AG04450 (cell line): ENCODE measurements around the gene UPK3BL1. TPM values are rescaled to one million over a fixed set of nuclear protein-coding genes. Genes with fewer than 3 reads are reported as not detected.
"Not testable (repeated sequence)": the region's sequence is repeated elsewhere in the genome, so short reads cannot be mapped to it uniquely, and the experiment has no call there.

Source experiments
- CTCF ChIA-PET: fragments of 300-600, 350-600 bp; formaldehyde crosslinking; extraction: SDS; loops from one replicate; lab custom pipeline; 2022; ENCODE audit warnings: antibody characterized with exemption, inconsistent platforms; lab: Charles Lee
- POLR2A ChIA-PET: fragments of 350-600 bp; formaldehyde crosslinking; extraction: SDS; loops from one replicate; lab custom pipeline; 2021; ENCODE audit warnings: antibody characterized with exemption, inconsistent platforms; lab: Yijun Ruan, JAX
- DNase-seq: peaks from one replicate; pipeline ENCODE4 v3.0.0-alpha.2; 2011; ENCODE audit warnings: low read depth, low spot score
- H3K27ac ChIP-seq: one replicate; pipeline ENCODE4 v1.5.1; 2012; ENCODE audit warnings: low read depth, low read length, control low read depth
- H3K27me3 ChIP-seq: one replicate; pipeline ENCODE4 v1.6.0; 2012; ENCODE audit warnings: low read length; ENCODE audit not compliant: control insufficient read depth, insufficient read depth
- H3K4me3 ChIP-seq: 2 replicates; pipeline ENCODE4 v1.5.1; 2011; ENCODE audit warnings: mild to moderate bottlenecking, low read depth, low read length, control low read depth
- H3K9me3 ChIP-seq: 2 replicates; pipeline ENCODE4 v1.5.1; 2012; ENCODE audit warnings: low read length; ENCODE audit not compliant: control insufficient read depth, insufficient read depth
- polyA minus RNA-seq: library from RNA; depleted of rRNA, polyadenylated mRNA; stranded (reverse); fragments of >200 nt; gene quantifications from 2 replicates; pipeline ENCODE4 v1.2.3, GENCODE V29; 2011; rRNA and poly(A)+ RNA removed
- polyA plus RNA-seq: library from polyadenylated mRNA; depleted of rRNA; stranded (reverse); fragments of >200 nt; gene quantifications from 2 replicates; pipeline ENCODE4 v1.2.3, GENCODE V29; 2011; rRNA removed

UPK3BL1 gene, protein sequence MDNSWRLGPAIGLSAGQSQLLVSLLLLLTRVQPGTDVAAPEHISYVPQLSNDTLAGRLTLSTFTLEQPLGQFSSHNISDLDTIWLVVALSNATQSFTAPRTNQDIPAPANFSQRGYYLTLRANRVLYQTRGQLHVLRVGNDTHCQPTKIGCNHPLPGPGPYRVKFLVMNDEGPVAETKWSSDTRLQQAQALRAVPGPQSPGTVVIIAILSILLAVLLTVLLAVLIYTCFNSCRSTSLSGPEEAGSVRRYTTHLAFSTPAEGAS
- polyA plus RNA-seq: 19.7 and 27.3 TPM in 2 replicates
- 9.2 and 21.9 TPM in 2 replicates for polyA minus RNA-seq

GRCh38 chr7:102642691-102643090, at the start of gene UPK3BL1:
Gene UPK3BL1 (minus strand): TSS chr7:102642791. CDS start chr7:102642741, 50 bp downstream.
- CTCF ChIA-PET, DNase-seq, POLR2A ChIA-PET, H3K27me3 ChIP-seq, H3K27ac ChIP-seq, H3K4me3 ChIP-seq, H3K9me3 ChIP-seq: not testable (repeated sequence)

- H3K9me3 ChIP-seq, POLR2A ChIA-PET, DNase-seq, H3K4me3 ChIP-seq, H3K27me3 ChIP-seq, CTCF ChIA-PET, H3K27ac ChIP-seq: not testable (repeated sequence)
These were observed 48.0 kb upstream of the UPK3BL1 start for GRCh38 chr7:102690602-102691001.

DNA sequence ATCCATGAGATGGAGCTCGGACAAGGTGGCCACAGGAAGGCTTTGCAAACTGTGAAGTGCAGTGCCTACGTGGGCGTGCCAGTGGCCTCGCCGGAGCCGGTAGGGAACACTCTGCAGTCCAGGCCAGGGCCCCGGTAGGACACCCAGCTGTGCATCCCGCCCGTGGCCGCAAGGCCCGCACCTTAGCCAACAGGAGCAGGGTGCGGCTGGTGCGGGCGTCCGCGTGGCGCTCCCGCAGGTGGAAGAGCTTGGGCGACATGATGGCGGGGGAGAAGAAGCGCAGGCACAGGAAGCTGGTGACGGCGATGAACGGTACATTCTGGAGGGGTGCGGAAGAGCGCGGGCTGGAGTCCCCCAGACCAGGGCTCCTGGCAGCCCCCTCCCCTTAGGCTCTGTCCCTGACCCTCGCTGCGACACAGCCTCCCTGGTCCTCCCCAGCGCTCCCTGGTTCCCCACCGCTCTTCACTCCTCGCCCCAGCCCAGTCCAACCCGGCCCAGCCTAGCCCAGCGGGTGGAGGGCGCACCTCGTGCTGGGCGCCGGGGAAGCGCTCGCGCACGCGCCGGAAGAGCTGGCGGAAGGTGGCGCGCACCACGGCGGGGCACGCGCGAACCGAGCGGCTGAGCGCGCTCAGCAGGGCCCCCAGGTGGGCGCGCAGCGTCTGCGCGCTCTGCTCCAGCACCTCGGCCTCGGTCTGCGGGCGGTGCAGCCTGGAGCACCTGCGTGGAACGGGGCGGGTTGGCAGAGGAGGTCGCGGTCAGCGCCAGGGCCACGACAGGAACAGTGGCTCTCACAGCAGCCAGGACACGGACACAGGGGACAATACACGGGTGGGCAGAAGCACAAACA, 47.1 kb upstream of the UPK3BL1 start:
- POLR2A ChIA-PET, DNase-seq, H3K27ac ChIP-seq, H3K27me3 ChIP-seq, H3K9me3 ChIP-seq, CTCF ChIA-PET: not testable (repeated sequence)
- 0 out of 2 replicates have a peak overlapping the region, but pooled peaks have one; percentile 10 for H3K4me3 ChIP-seq

DNA sequence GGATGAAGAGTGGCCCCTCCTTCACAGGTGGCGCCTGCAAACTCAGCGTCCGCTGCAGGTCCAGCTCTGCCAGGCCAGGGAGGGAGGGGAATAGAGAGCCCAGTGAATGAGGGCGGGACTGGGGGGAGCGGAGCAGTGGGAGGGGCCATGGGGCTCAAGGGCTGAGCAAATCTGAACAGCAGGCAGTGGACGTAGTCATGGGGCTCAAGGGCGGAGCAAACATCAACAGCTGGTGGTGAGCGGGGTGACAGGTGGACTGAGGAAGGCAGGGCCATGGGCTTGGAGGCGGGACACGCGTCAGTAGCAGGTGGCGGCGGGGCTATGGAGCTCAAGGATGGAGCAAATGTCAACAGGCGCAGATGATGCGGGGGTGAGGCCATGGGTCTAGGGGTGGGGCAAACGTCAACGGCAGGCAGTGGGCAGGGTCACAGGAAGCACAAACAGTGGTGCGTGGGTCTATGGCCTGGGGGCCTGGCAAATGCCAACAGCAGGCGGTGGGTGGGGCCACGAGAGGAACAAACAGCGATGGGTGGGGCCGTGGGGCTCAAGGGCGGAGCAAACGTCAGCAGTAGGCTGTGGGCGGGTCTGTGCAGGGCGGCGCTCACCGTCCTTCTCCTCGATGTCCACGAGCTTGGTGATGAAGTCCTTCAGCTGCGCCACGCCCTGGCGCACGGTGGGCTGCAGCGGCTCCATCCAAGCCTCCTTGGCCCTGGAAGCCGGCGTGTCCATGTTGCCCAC, 45.9 kb upstream of the UPK3BL1 start:
- H3K27me3 ChIP-seq, POLR2A ChIA-PET, H3K9me3 ChIP-seq, H3K4me3 ChIP-seq, DNase-seq, CTCF ChIA-PET, H3K27ac ChIP-seq: not testable (repeated sequence)

GRCh38 chr7:102682560-102682959, 40.0 kb upstream of the UPK3BL1 start:
- H3K9me3 ChIP-seq, H3K27ac ChIP-seq, CTCF ChIA-PET, H3K4me3 ChIP-seq, H3K27me3 ChIP-seq, DNase-seq, POLR2A ChIA-PET: not testable (repeated sequence)

GRCh38 chr7:102680780-102681179, 38.2 kb upstream of the UPK3BL1 start:
- H3K27ac ChIP-seq, H3K4me3 ChIP-seq, DNase-seq, H3K9me3 ChIP-seq, H3K27me3 ChIP-seq, CTCF ChIA-PET, POLR2A ChIA-PET: not testable (repeated sequence)

- POLR2A ChIA-PET, DNase-seq, H3K27ac ChIP-seq, H3K9me3 ChIP-seq, H3K4me3 ChIP-seq, CTCF ChIA-PET, H3K27me3 ChIP-seq: not testable (repeated sequence)
These were observed 33.0 kb upstream of the UPK3BL1 start for GRCh38 chr7:102675545-102675944.

DNA sequence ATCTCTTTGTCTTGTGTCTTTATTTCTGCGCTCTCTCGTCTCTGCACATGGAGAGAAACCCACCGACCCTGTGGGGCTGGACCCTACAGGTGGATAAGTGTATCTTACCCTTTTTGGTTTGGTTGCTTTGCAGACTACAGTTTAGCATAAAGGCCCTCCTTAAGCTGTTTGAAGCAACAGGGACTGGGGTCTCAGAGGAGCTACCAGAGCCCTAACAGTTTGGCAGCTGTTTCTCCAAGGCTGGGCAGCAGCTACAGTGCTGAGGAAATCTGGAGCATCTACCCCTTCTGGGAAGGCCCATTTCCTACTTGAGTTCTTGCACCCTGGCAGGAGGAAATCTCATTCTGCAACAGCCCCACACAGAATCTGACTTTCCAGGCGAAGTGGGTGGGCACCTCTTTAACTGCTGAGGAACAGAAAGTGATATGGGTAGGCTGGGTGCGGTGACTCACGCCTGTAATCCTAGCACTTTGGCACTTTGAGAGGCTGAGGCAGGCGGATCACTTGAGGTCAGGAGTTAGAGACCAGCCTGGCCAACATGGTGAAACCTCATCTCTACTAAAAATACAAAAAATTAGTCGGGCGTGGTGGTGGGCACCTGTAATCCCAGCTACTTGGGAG, 31.0 kb upstream of the UPK3BL1 start:
- H3K27me3 ChIP-seq, H3K9me3 ChIP-seq, POLR2A ChIA-PET, DNase-seq, H3K4me3 ChIP-seq, CTCF ChIA-PET, H3K27ac ChIP-seq: not testable (repeated sequence)

DNA sequence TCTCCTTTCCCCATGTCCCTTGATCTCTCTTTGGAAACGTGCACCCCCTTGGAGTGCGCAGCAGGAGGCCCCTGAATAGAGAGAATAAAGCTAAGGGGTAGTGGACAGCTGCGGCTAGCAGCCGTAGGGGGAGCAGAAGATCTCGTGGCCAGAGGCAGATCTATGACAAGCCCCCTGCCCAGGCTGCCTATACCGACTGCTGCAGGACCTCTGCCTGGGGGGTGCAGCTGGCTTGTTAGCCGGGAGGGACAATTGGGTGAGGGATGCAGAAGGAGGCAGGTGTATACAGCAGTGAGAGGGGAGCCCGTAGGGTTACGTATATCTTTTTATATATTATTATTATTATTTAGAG, 29.3 kb upstream of the UPK3BL1 start:
- POLR2A ChIA-PET: not testable (repeated sequence)
- CTCF ChIA-PET: interaction anchor here (0.6 kb wide), 1 partner anchor 99 kb away, joined by 3 read pairs; no protein-coding TSS in a partner anchor

GRCh38 chr7:102671166-102671955, 28.8 kb upstream of the UPK3BL1 start, which contains the start of gene POLR2J2:
Gene POLR2J2 (minus strand): TSS chr7:102671663. CDS start chr7:102671601, 62 bp downstream.
- peak within 1 kb of the TSS; percentile 55 for H3K4me3 ChIP-seq
- H3K9me3 ChIP-seq, H3K27ac ChIP-seq, POLR2A ChIA-PET, H3K27me3 ChIP-seq, DNase-seq: not testable (repeated sequence)
- CTCF ChIA-PET: interaction anchor here (0.6 kb wide), 1 partner anchor 99 kb away, joined by 3 read pairs; no protein-coding TSS in a partner anchor

More for the DNA sequence above, 29.3 kb upstream of the UPK3BL1 start:
- not testable (repeated sequence) for H3K27ac ChIP-seq, H3K4me3 ChIP-seq, H3K27me3 ChIP-seq, DNase-seq, H3K9me3 ChIP-seq
